Measurements from ENCODE around the gene INTS11. TPM values are rescaled to one million over a fixed set of nuclear protein-coding genes. Genes with fewer than 3 reads are reported as not detected.

INTS11 gene
- total and polyA plus RNA-seq, 9 of the 15 experiments (the other 6 are each of a cell fraction or from before 2014, with no cell fraction given), result 3.6 to 183 (median 110) TPM

GRCh38 chr1:1284221-1285101 is 40.0 kb downstream of the INTS11 start:
- Histone ChIP-seq H3K36me3 (ENCODE audit: control insufficient read depth, insufficient read depth, low read length) (no peaks in the 10 kb centered on the region), H3K4me2 (ENCODE audit: insufficient read depth, low read length) (no peak overlapping the region), H3K79me2 (ENCODE audit: control insufficient read depth, insufficient read depth, low read length) (no peaks in the 10 kb centered on the region), H3K9me1 (ENCODE audit: control insufficient read depth, insufficient read depth, low read length) (peaks cover 3% of the 10 kb centered on the region), H3K27ac (ENCODE audit: extremely low read depth, low read depth, low read length) (no peak overlapping the region), H3K27me3 (ENCODE audit: control insufficient read depth in 2 of 2, insufficient read depth in 2 of 2, low read length in 2 of 2) (peaks cover 2 to 29% of the 10 kb centered on the region in 2 experiments; a peak in 3 of 5 replicates), H3K9ac (ENCODE audit: insufficient read depth in 1 of 2, low read depth in 2 of 2, low read length in 2 of 2) (no peak overlapping the region; a peak in 1 of 4 replicates), H3K4me3 (no peak overlapping the region), H3K4me1 (replicated peaks in 1 of 2; ENCODE audit: control insufficient read depth in 2 of 2, insufficient read depth in 2 of 2, low read length in 2 of 2) (peaks cover 0 to 66% of the 10 kb centered on the region in 2 experiments; a peak in 3 of 5 replicates), H2AFZ (ENCODE audit: low read depth, low read length) (no peak overlapping the region), H4K20me1 (replicated peaks; ENCODE audit: control insufficient read depth, insufficient read depth, low read length) (peaks cover 3% of the 10 kb centered on the region; the same call in 1 of the 2 replicates), H3K9me3 (replicated peaks; ENCODE audit: control insufficient read depth, insufficient read depth, low read depth, low read length) (no peaks in the 10 kb centered on the region)
- TF ChIP-seq THAP12 (CRISPR knock-in tag; IDR thresholded peaks at IDR 0.05) (peak; percentile 18; the same call in 1 of the 2 replicates), ZBTB33 (CRISPR knock-in tag; IDR thresholded peaks at IDR 0.05) (peak; percentile 28; the same call in 1 of the 2 replicates), ZNF740 (CRISPR knock-in tag; IDR thresholded peaks at IDR 0.05) (peak; percentile 80; the same call in 1 of the 2 replicates), ZNF740 (tag; IDR thresholded peaks at IDR 0.05) (peak in 1 of 2 experiments; percentile 56; a peak in 1 of 4 replicates), CSDE1 (IDR thresholded peaks at IDR 0.05) (no peak), RBM14 (IDR thresholded peaks at IDR 0.05; ENCODE audit: borderline replicate concordance, insufficient read depth, low read depth, low read length) (no peak)
- TF ChIP-seq, protein P1, sequence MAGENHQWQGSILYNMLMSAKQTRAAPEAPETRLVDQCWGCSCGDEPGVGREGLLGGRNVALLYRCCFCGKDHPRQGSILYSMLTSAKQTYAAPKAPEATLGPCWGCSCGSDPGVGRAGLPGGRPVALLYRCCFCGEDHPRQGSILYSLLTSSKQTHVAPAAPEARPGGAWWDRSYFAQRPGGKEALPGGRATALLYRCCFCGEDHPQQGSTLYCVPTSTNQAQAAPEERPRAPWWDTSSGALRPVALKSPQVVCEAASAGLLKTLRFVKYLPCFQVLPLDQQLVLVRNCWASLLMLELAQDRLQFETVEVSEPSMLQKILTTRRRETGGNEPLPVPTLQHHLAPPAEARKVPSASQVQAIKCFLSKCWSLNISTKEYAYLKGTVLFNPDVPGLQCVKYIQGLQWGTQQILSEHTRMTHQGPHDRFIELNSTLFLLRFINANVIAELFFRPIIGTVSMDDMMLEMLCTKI (IDR thresholded peaks at IDR 0.05; ENCODE audit: partially characterized antibody), result no peak
- TF ChIP-seq, protein P2, sequence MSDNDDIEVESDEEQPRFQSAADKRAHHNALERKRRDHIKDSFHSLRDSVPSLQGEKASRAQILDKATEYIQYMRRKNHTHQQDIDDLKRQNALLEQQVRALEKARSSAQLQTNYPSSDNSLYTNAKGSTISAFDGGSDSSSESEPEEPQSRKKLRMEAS (CRISPR knock-in tag; IDR thresholded peaks at IDR 0.05), result peak; percentile 43
- WGBS (ENCODE audit: insufficient coverage, low coverage, missing lambda C conversion rate), result 49% methylated on average over 23 of the region's 32 CpGs
- DNase-seq (ENCODE audit: extremely low read depth in 1 of 4, low spot score in 3 of 4) (no peak), FAIRE-seq (no peak), ATAC-seq (no peak)
- intact Hi-C loops (cut with micrococcal nuclease) (no loop called here), in situ Hi-C loops (cut with MboI) (no loop called here)
- BruUV-seq (replicated peaks), result no TSS peak
- ChIA-PET CTCF (ENCODE audit: low intra/inter-chr PET ratio) (no interaction called here), POLR2A (no interaction called here)

Data from K562 (cell line).